ENCODE results near the gene LITAF.
A peak's percentile ranks its signal among the peaks of the same experiment; 100 is the strongest.
"Not testable (repeated sequence)": the region's sequence is repeated elsewhere in the genome, so short reads cannot be mapped to it uniquely, and the experiment has no call there.

Gene LITAF

GRCh38 chr16:11571549-11571948, 15.2 kb downstream of the LITAF start:
- DNase-seq: no peak

GRCh38 chr16:11570806-11571205, 15.9 kb downstream of the LITAF start:
- DNase-seq: no peak

DNA sequence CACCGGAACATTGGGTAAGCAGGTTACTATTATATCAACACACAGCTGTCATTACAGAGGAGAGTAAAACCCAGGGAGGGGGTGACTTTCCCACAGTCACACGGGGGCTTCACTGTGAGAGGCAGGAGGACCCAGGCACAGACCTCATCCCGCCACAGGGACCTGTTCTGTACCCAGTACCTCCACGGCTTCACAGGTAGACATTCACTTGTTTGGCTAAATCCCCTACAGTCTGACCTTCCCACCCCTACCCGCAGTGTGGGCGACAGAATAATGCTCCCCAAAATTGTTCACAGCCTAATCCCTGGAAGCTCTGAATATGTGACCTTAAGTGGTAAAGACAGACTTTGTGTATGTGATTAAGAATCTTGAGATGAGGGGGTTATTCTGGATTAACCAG, 16.5 kb downstream of the LITAF start:
- DNase-seq: no peak

GRCh38 chr16:11566398-11566797, 20.3 kb downstream of the LITAF start:
- no peak for DNase-seq

DNA sequence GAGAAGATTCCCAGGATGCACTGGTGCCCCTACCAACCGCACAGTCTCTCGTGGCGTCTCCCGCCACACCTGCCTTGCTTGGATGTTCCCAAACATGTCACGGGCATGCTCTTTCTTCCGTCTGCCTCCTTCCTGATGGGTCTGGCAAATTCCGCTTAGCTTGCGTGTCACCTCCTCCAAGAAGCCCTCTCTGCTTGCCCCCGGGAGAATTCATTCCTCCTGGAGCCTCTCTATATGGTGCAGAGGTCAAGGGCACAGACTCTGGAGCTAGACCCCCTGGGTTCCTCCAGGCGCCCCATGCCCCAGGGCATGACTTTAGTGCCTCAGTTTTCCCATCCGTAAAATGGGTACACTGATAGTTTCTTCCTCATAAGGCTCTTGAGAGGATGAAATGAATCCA, 21.1 kb downstream of the LITAF start:
- DNase-seq: no peak

- no peak for DNase-seq
These were observed 22.4 kb downstream of the LITAF start for GRCh38 chr16:11564046-11564926.

GRCh38 chr16:11563493-11564040, 23.2 kb downstream of the LITAF start:
- DNase-seq: no peak

DNA sequence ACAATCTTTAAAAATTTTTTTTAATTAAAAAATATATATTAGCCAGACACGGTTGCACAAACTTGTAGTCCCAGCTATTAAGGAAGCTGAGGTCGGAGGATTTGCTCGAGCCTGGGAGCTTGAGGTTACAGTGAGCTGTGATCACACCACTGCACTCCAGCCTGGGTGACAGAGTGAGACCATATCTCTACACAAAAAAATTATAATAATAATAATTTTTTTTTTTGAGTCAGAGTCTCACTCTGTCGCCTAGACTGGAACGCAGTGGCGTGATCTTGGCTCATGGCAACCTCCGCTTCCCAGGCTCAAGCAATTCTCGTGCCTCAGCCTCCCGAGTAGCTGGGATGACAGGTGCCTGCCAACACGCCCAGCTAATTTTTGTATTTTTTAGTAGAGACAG, 23.8 kb downstream of the LITAF start:
- no peak for DNase-seq

DNA sequence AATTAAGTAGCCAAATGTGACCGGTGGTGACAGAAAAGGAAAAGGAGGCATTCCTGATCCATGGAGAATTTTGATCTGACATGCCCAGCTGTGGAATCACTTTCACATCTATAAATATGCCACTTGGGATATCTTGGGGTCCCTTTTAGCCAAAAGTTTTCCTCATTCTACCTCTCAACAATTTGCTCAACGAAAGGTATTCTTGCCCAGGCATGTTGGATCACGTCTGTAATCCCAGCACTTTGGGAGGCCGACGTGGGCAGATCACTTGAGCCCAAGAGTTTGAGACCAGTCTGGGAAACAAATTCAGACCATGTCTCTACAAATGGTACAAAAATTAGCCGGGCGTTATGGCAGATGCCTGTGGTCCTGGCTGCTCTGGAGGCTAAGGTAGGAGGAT, 24.3 kb downstream of the LITAF start:
- no peak for DNase-seq

GRCh38 chr16:11561856-11562255, 24.9 kb downstream of the LITAF start:
- DNase-seq: no peak

- DNase-seq: no peak
These were observed 25.3 kb downstream of the LITAF start for GRCh38 chr16:11561454-11561805.

GRCh38 chr16:11560701-11561453, 25.8 kb downstream of the LITAF start:
- peak; percentile 62 for DNase-seq

DNA sequence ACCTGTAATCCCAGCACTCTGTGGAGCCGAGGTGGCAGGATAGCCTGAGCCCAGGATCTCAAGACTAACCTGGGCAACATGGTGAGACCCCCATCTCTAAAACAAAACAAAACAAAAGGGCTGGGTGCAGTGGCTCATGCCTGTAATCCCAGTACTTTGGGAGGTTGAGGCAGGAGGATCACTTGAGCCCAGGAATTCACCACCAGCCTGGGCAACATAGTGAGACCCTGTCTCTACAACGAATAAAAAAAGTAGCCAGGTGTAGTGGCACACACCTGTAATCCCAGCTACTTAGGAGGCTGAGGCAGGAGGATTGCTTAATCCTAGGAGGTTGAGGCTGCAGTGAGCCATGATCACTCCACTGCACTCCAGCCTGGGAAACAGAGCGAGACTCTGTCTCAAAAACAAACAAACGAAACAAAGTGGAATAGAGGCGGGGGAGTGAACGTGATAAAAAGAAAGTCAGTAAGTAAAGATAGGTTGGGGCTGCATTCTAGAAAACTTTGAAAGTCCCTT, 28.4 kb downstream of the LITAF start:
- not testable (repeated sequence) for DNase-seq

DNA sequence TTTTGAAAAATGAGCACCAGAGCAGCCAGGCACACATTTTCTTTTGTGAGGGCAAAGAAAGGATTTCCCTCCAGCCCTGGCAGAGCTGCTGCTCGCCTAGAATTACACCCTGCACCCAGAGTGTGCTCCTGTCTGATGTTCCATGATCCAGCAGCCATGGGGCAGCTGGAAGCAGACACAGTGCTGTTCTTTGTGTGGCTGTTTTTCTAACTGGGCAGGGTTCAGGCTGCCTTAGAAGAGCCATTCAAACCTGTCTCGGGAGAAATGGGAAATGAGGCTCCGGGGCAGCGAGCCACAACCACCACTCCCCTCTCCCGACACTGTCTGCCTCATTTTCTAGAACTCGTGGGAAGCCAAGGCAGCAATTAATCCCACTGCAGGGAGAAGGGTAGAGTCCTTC, 28.9 kb downstream of the LITAF start:
- no peak for DNase-seq

DNA sequence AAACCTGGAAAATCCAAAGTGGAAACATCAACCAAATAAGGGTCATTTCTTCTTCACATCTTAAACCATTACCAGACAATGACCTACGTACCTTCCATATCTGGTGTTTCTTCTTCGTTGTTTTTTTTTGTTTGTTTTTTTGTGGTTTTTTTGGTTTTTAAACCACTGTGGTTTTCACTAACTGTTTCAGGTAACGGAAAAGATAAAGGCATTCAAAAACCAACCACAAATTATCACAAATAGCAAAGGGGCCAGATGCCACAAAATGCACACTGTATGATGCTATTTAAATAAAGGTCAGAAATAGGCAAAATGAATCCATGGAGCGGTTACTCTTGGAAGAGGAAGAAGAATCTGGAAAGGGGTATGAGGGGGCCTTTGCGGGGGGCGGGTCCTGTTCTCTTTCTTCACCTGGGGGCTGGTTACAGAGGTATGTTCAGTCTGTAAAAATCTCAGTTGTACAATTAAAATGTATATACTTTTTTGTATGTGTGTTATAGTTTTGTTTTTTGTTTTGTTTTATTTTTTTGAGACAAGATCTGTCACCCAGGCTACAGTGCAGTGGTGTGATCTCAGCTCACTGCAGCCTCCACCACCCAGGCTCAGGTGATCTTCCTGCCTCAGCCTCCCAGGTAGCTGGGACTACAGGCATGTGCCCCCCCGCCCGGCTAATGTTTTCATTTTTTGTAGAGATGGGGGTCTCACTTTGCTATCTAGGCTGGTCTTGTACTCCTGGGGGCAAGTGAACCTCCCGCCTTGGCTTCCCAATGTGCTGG, 29.6 kb downstream of the LITAF start:
- DNase-seq: no peak

GRCh38 chr16:11556214-11556819, 30.4 kb downstream of the LITAF start:
- no peak for DNase-seq

- no peak for DNase-seq
These were observed 32.7 kb downstream of the LITAF start for GRCh38 chr16:11554053-11554452.

- DNase-seq: no peak
These were observed 33.3 kb downstream of the LITAF start for GRCh38 chr16:11553371-11553770.

DNA sequence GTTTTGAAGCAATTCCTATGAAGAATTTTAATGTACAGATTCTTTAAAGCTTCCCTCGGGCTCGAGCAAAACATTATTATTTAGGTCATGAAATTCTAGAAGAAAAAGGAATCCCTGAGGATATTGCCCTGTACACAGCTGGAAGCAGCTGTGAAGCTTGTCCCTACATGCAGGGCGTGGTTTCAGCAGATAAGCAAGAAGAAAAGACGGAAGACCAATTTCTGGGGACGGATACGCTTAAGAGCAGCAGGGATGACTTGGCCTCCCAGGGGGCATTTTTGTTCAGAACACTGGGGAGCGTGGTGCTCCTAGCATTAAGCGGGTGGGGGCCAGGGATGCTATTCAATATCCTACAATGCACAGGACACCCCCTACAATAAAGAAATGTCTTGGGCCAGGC, 34.3 kb downstream of the LITAF start:
- no peak for DNase-seq

GRCh38 chr16:11551842-11552241, 34.9 kb downstream of the LITAF start:
- no peak for DNase-seq

DNA sequence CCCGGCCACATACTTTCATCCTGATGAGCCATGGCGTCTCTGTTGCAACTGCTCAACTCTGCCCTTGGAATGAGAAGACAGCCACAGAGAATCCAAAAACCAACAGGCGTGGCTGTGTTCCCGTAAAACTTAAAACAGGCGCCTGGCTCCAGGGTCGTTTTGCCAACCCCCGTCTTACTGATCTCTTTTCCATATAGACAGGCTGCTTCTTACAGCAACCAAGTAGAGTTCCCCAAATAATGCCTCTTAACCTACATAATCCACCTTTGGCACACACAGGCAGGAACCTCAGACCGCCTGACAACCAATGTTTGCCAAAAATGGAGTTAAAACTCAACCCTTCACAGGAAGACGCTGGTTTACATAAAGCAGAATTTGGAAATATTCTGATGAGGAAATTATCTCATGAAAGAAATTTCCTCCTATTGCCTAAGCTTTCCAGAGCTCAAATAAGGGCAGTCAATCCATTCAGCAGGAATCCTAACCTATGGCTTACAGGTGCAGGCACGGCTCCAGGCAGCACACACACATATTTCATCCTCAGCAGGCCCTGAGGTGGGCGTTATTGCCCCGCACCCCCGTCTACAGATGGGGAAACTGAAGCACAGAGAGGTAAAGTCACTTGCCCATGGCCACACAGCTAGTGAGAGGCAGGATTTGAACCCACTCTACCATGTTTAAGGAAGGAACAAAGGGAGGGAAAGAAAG, 35.8 kb downstream of the LITAF start:
- no peak for DNase-seq

Measured in activated effector memory CD4-positive, alpha-beta T cell treated with Interleukin-2 at 50 U/mL for 16 hours (primary cell).